ENCODE results near the gene ENAH.
"Not testable (repeated sequence)": the region's sequence is repeated elsewhere in the genome, so short reads cannot be mapped to it uniquely, and the experiment has no call there.

The ENAH gene

GRCh38 chr1:225473676-225474438 lies 179.1 kb downstream of the ENAH start:
- H3K27me3 Mint-ChIP-seq; H3K36me3 Mint-ChIP-seq; H3K9me3 Mint-ChIP-seq (ENCODE audit: low read depth): not testable (repeated sequence)
- H3K27ac Mint-ChIP-seq = peak overlapping the region; percentile 67
- peak overlapping the region; percentile 68 for H3K4me3 Mint-ChIP-seq
- H3K4me1 Mint-ChIP-seq (ENCODE audit: low read depth) = peaks cover 51% of the 10 kb centered on the region

DNA sequence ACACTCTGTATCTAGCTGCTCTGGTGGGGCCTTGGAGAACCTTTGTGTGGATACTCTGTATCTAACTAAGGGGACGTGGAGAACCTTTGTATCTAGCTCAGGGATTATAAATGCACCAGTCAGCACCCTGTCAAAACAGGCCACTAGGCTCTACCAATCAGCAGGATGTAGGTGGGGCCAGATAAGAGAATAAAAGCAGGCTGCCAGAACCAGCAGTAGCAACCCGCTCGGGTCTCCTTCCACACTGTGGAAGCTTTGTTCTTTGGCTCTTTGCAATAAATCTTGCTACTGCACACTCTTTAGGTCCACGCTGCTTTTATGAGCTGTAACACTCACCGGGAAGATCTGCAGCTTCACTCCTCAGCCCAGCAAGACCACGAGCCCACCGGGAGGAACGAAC lies 179.7 kb downstream of the ENAH start:
- not testable (repeated sequence) for H3K27me3 Mint-ChIP-seq; H3K9me3 Mint-ChIP-seq (ENCODE audit: low read depth); H3K36me3 Mint-ChIP-seq
- Mint-ChIP-seq H3K4me3 (peak overlapping the region; percentile 68), H3K27ac (peak overlapping the region; percentile 67), H3K4me1 (ENCODE audit: low read depth) (peaks cover 54% of the 10 kb centered on the region)

DNA sequence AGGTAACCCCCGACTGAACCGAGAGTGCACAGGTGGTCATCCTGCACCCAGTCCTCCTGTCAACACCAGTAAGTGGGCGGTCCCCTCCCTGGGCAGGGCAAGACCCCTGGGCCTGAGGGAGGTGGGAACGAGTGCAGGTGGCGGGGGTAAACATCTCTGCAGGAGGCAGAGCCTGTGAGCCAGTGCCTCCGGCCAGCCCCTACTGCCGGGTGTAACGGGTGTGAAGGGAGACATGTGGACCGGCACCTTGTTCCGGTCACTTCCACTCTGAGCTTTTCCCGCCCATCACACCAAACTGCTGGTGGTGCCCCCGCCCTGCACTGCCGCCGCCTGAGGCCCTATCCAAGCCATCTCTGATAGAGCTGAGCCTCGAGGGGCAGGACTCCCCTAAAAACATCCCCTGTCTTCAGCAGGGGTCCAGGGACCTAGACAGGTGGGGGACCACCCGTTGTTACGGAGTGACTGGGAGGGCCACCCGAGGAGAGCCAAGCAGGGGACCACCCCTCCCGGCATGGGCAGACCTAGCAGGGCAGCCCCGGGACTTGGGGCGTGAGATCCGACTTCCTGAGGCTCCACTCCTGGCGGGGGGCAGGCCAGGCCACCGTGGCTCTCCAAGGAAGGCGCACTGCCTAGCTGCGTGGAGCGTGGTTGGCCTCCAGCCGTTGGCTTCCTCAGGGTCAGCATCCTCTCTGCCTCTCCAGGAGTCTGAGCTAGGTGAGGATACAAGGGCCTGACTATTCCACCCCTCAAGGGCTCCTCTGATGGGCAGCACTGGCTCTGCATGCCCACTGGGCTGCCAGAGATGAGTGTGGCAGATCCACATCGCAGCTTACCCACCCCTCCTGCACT lies 181.2 kb downstream of the ENAH start:
- Mint-ChIP-seq H3K9me3 (ENCODE audit: low read depth) (no peaks in the 10 kb centered on the region), H3K4me3 (no peak overlapping the region), H3K4me1 (ENCODE audit: low read depth) (peaks cover 48% of the 10 kb centered on the region), H3K27me3 (no peaks in the 10 kb centered on the region), H3K36me3 (no peaks in the 10 kb centered on the region), H3K27ac (no peak overlapping the region)

GRCh38 chr1:225471109-225471452 lies 181.8 kb downstream of the ENAH start:
- H3K4me3 Mint-ChIP-seq = peak overlapping the region; percentile 8
- H3K36me3 Mint-ChIP-seq = no peaks in the 10 kb centered on the region
- H3K27ac Mint-ChIP-seq = no peak overlapping the region
- H3K4me1 Mint-ChIP-seq (ENCODE audit: low read depth) = peaks cover 46% of the 10 kb centered on the region
- H3K27me3 Mint-ChIP-seq = no peaks in the 10 kb centered on the region
- H3K9me3 Mint-ChIP-seq (ENCODE audit: low read depth) = no peaks in the 10 kb centered on the region

DNA sequence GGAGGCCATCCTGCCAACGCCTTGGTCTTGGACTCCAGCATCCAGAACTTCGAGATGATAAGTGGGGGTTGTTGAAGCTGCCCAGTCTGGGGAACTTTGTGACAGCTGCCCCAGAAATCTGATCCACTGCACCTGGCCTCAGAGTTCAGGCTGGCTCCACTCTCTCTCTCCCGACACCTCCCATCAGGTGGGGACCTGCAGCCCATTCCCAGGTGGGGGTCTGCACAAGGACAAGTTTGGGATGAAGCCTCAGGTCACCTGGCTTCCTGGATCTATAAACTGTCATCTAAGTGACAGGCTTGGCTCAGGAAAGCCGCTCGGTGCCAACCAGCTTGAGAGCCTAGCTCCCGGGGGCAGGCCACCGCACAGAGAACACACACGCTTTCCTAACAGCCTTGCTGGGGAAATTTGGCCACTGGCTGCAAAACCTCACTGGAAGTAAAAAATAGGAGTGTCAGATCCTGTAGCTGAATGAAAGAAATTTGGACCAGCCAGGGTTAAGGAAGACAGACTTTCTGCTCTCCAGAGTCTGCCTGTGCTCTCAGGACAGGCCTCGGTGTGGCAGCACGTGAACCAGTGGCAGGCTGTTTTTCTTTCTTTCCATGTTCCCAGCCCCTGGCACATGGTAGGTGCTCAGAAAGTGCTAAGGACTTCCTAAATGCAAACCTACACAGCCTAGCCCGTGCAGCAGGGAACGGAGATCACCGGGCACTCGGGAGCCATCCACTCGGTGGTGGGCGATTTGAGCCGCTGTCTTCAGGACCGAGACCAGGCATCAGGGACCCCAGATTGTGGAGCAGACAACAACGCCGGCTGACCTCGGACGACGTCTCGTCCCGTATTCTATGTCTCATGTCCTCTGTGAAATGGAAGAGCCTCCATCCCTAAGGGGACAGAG lies 182.5 kb downstream of the ENAH start:
- Mint-ChIP-seq H3K9me3 (ENCODE audit: low read depth) (no peaks in the 10 kb centered on the region), H3K27ac (no peak overlapping the region), H3K4me1 (ENCODE audit: low read depth) (peaks cover 45% of the 10 kb centered on the region), H3K36me3 (no peaks in the 10 kb centered on the region), H3K4me3 (no peak overlapping the region), H3K27me3 (no peaks in the 10 kb centered on the region)

DNA sequence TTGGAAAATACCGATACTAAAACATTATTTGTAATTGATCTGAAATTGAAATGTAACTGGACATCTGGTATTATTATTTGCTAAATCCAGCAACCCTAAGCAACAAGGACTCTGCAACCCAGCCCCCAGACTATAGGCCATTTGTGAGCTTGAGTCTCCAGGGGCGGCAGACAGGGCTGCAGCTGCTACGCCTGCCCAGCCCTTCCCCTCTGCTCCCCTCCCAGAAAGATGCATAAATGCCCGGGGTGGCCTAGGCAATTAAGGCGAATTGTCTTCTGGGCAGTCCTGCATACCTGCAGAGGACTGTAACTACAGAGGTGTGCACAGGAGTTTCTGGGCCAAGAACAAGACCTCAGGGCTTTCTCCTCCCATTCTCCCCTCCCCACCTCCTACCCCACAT lies 183.9 kb downstream of the ENAH start:
- peaks cover 38% of the 10 kb centered on the region for H3K4me1 Mint-ChIP-seq (ENCODE audit: low read depth)
- H3K9me3 Mint-ChIP-seq (ENCODE audit: low read depth) = no peaks in the 10 kb centered on the region
- H3K27ac Mint-ChIP-seq = peak overlapping the region; percentile 98
- no peaks in the 10 kb centered on the region for H3K27me3 Mint-ChIP-seq
- no peaks in the 10 kb centered on the region for H3K36me3 Mint-ChIP-seq
- H3K4me3 Mint-ChIP-seq = peak overlapping the region; percentile 89

- H3K4me3 Mint-ChIP-seq = peak overlapping the region; percentile 89
- H3K9me3 Mint-ChIP-seq (ENCODE audit: low read depth) = no peaks in the 10 kb centered on the region
- H3K36me3 Mint-ChIP-seq = no peaks in the 10 kb centered on the region
- peak overlapping the region; percentile 98 for H3K27ac Mint-ChIP-seq
- H3K4me1 Mint-ChIP-seq (ENCODE audit: low read depth) = peaks cover 36% of the 10 kb centered on the region
- no peaks in the 10 kb centered on the region for H3K27me3 Mint-ChIP-seq
Measured at GRCh38 chr1:225468270-225469020, 184.5 kb downstream of the ENAH start.

DNA sequence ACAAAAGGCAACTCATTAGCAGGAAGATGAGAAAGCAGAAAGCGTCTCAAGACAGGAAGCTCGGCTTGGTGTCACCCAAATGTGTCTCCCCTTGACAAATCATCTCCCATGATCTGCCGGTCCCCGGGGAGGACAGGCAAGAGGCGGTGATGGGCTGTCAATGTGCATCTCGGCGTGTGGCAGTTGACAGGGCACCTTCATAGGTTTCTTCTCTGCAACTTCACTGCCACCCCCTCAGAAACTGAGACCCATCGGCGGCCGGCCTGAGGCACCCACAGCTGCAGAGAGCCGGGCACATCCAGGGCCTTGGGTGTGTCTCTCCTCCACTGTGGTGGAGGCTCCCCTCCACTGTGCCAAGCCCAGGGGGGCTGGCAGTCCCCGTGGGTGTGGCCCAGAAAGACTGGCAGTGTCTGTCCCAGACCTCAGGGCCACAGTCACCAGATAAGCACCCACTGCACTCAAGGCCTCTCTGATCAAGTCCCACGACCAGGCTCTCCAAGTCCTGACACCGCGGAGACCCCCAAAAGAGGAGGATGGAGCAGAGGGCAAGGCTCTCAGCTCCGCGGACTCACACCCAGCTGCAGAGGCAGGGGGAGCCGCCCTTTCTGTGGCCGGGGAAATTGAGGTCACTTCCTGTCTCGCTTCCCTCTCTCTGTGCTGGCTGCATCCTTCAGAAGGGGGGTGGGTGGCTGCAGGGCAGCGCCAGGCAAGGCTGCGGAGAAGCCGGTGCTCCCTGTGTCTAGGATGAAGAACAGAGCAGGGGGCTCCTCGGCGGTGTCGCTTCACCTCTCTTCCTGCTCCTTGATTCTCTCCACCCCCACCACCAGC lies 185.5 kb downstream of the ENAH start:
- Mint-ChIP-seq H3K9me3 (ENCODE audit: low read depth) (no peaks in the 10 kb centered on the region), H3K4me3 (peak overlapping the region; percentile 89), H3K36me3 (no peaks in the 10 kb centered on the region), H3K27me3 (no peaks in the 10 kb centered on the region), H3K27ac (peak overlapping the region; percentile 98), H3K4me1 (ENCODE audit: low read depth) (peaks cover 36% of the 10 kb centered on the region)

DNA sequence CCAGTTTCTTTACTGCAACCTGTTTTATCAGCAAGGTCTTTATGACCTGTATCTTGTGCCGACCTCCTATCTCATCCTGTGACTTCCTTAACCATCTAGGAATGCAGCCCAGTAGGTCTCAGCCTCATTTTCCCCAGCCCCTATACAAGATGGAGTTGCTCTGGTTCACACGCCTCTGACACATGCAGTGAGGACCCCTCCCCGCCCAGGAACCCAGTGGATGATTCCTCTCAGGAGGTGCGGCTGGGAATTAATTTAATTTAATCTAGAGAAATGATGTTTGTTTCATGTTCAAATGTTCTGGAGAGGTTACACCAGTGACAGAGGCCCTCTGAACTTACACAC lies 186.1 kb downstream of the ENAH start:
- H3K36me3 Mint-ChIP-seq = no peaks in the 10 kb centered on the region
- no peaks in the 10 kb centered on the region for H3K9me3 Mint-ChIP-seq (ENCODE audit: low read depth)
- no peaks in the 10 kb centered on the region for H3K27me3 Mint-ChIP-seq
- H3K27ac Mint-ChIP-seq = peak overlapping the region; percentile 98
- H3K4me3 Mint-ChIP-seq = peak overlapping the region; percentile 89
- H3K4me1 Mint-ChIP-seq (ENCODE audit: low read depth) = peaks cover 36% of the 10 kb centered on the region

GRCh38 chr1:225465793-225466517 lies 187.0 kb downstream of the ENAH start:
- Mint-ChIP-seq H3K9me3 (ENCODE audit: low read depth) (no peaks in the 10 kb centered on the region), H3K27ac (peak overlapping the region; percentile 98), H3K4me3 (peak overlapping the region; percentile 51), H3K36me3 (no peaks in the 10 kb centered on the region), H3K27me3 (no peaks in the 10 kb centered on the region), H3K4me1 (ENCODE audit: low read depth) (peaks cover 42% of the 10 kb centered on the region)

DNA sequence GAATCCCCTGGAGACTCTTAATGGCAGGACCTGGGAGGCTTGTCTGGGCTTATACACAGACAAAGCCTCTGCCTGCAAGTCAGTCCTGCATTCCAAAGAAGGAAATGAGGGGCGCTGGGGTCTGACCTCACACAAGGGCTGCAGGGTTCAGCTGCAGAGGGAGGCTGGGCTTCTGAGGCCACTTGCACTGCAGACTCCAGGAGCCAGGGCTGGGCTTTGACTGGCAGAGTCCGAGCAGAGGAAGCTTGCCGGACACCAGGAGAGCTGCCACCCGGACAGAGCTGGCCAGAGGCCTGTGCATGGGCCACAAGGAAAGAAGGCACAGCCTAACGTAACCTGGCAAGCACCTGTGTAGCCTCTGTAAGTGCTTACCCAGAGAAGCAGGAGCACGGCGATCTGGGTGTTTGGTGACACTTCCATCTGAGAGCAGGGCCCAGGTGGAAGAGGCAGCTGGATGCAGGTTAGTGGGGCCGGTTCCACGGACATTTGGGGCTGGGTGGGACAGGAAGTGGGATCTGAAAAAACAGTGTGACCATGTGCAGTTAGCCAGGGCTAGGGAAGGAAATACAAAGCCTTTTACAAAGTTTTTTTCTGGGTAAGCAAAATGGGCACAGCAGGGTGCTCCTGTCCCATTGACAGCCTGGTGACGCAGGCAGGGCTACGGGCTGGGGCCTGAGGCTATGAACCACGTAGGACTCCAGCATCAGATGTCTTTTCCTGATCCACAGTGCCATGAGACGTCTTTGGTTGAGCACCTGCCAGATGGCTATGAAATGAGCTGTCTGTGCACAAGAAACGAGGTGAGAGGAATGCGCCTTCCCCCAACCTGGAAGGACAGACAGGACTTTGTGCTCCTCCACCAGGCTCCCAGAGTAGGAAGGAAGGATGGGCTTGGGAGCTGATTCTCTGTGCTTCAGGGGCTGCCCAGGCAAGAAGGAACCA lies 187.8 kb downstream of the ENAH start:
- Mint-ChIP-seq H3K9me3 (ENCODE audit: low read depth) (no peaks in the 10 kb centered on the region), H3K4me3 (no peak overlapping the region), H3K4me1 (ENCODE audit: low read depth) (peaks cover 48% of the 10 kb centered on the region), H3K36me3 (no peaks in the 10 kb centered on the region), H3K27ac (peak overlapping the region; percentile 98), H3K27me3 (no peaks in the 10 kb centered on the region)

GRCh38 chr1:225462714-225463574 lies 190.0 kb downstream of the ENAH start:
- H3K4me3 Mint-ChIP-seq = no peak overlapping the region
- H3K36me3 Mint-ChIP-seq = no peaks in the 10 kb centered on the region
- no peaks in the 10 kb centered on the region for H3K27me3 Mint-ChIP-seq
- H3K27ac Mint-ChIP-seq = peak overlapping the region; percentile 16
- no peaks in the 10 kb centered on the region for H3K9me3 Mint-ChIP-seq (ENCODE audit: low read depth)
- peaks cover 49% of the 10 kb centered on the region for H3K4me1 Mint-ChIP-seq (ENCODE audit: low read depth)

Measured in activated naive CD8-positive, alpha-beta T cell (primary cell).